K562 (cell line): Measurements from ENCODE around the gene TACR2. TPM values are rescaled to one million over a fixed set of nuclear protein-coding genes. Genes with fewer than 3 reads are reported as not detected.
A peak's percentile ranks its signal among the peaks of the same experiment; 100 is the strongest.

Source experiments
- ARID4B ChIP-seq: sonication (generic); formaldehyde crosslinking; IDR thresholded peaks from 2 replicates; pipeline ENCODE4 v1.8.0; 2022; ENCODE audit warnings: mild to moderate bottlenecking, missing genetic modification reagents
- DNMT1 ChIP-seq: fragments of 450-650 bp; IDR thresholded peaks from 2 replicates; pipeline ENCODE4 v1.6.1; 2016; ENCODE audit warnings: antibody characterized with exemption, mild to moderate bottlenecking
- GATAD2A ChIP-seq: fragments of 450-650 bp; IDR thresholded peaks from 2 replicates; pipeline ENCODE4 v1.6.1; 2017
- ID3 ChIP-seq, 2 experiments: fragments of 250-450 bp in 1 of 2; fragments of 450-650 bp in 1 of 2; sonication (Bioruptor Pico) in 1 of 2; IDR thresholded peaks; 2 replicates each; pipeline versions ENCODE4 v1.6.1 to v1.8.0; 2016 to 2021; ENCODE audit warnings: mild to moderate bottlenecking in 2 of 2, moderate library complexity in 2 of 2, missing compliant biosample characterization in 1 of 2, missing genetic modification characterization in 1 of 2
- NR2C1 ChIP-seq, 2 experiments: fragments of 450-650 bp; IDR thresholded peaks; 2 replicates each; pipeline ENCODE4 v1.6.1; 2017; ENCODE audit warnings: mild to moderate bottlenecking in 2 of 2, antibody characterized with exemption in 1 of 2, inconsistent platforms in 1 of 2, missing compliant biosample characterization in 1 of 2, missing genetic modification characterization in 1 of 2
- NR2C2 ChIP-seq, 2 experiments: fragments of 200-800 bp in 1 of 2; sonication (Bioruptor generic) in 1 of 2; sonication (generic) in 1 of 2; formaldehyde crosslinking in 1 of 2; IDR thresholded peaks; 2 replicates each; pipeline versions ENCODE4 v1.6.1 to v1.8.0; 2016 to 2022; ENCODE audit warnings: mild to moderate bottlenecking in 1 of 2, missing compliant biosample characterization in 1 of 2, missing genetic modification characterization in 1 of 2, missing genetic modification reagents in 1 of 2
- POU5F1 ChIP-seq: fragments of 150-350 bp; IDR thresholded peaks from 2 replicates; pipeline ENCODE4 v1.6.1; 2014; ENCODE audit warnings: borderline replicate concordance, low read length, low read depth, mild to moderate bottlenecking; ENCODE audit not compliant: partially characterized antibody
- PPARD ChIP-seq: fragments of 250-450 bp; sonication (Bioruptor Pico); IDR thresholded peaks from 2 replicates; pipeline ENCODE4 v1.8.0; 2022; ENCODE audit warnings: inconsistent platforms, mild to moderate bottlenecking, moderate library complexity
- ZNF347 ChIP-seq: fragments of 450-650 bp; formaldehyde crosslinking; IDR thresholded peaks from 2 replicates; pipeline ENCODE4 v1.4.0; 2020; ENCODE audit warnings: low read depth, mild to moderate bottlenecking, moderate library complexity
- polyA plus RNA-seq, 8 experiments: library from polyadenylated mRNA; depleted of rRNA in 4 of 8; stranded (reverse) in 5 of 8; unstranded in 3 of 8; fragments of >200 nt; fragmentation: Nextera tagmentation in 2 of 8; fragmentation: Illumina TruSeq in 1 of 8; extraction: Ambion mirVana in 2 of 8; extraction: Trizol in 1 of 8; gene quantifications; 2 replicates each; pipeline versions ENCODE4 v1.2.1 to v1.2.3, GENCODE V29; 2011 to 2014; ENCODE audit warnings: inconsistent platforms in 1 of 8, missing spikeins in 1 of 8
- total RNA-seq, 7 experiments: library from RNA; depleted of rRNA in 6 of 7; stranded (reverse); fragments of >200 nt in 6 of 7; fragmentation: Illumina TruSeq in 2 of 7; extraction: Trizol in 2 of 7; gene quantifications; 2 replicates each; pipeline versions ENCODE4 v1.2.1 to v1.2.3, GENCODE V29; 2011 to 2021; ENCODE audit warnings: low replicate concordance in 1 of 7

The TACR2 gene
- total and polyA plus RNA-seq, 9 of the 15 experiments (the other 6 are each of a cell fraction or from before 2014, with no cell fraction given), result not detected

- TF ChIP-seq ID3 (CRISPR knock-in tag; IDR thresholded peaks at IDR 0.05) (no peak), ID3 (tag; IDR thresholded peaks at IDR 0.05) (peak; percentile 80), NR2C1 (IDR thresholded peaks at IDR 0.05) (peak; percentile 36; the same call in 1 of the 2 replicates), NR2C1 (tag; IDR thresholded peaks at IDR 0.05) (peak; percentile 57; the same call in 1 of the 2 replicates), PPARD (no peak), POU5F1 (no peak), NR2C2 (CRISPR knock-in tag; IDR thresholded peaks at IDR 0.05) (no peak), NR2C2 (tag; IDR thresholded peaks at IDR 0.05) (0 out of 2 replicates have a peak, but pooled peaks have one; percentile 23), GATAD2A (no peak), ARID4B (CRISPR knock-in tag) (no peak), ZNF347 (CRISPR knock-in tag) (no peak), DNMT1 (no peak)
Observed at GRCh38 chr10:69457771-69458237, 41.1 kb upstream of the TACR2 start (continued).
